GM19239 (cell line): ENCODE measurements around the gene PRKRIP1.
A peak's percentile ranks its signal among the peaks of the same experiment; 100 is the strongest.
"Not testable (repeated sequence)": the region's sequence is repeated elsewhere in the genome, so short reads cannot be mapped to it uniquely, and the experiment has no call there.

Experiments
- DNase-seq: peaks from one replicate; pipeline ENCODE4 v3.0.0; 2011; ENCODE audit warnings: low spot score; ENCODE audit not compliant: insufficient read length
- FAIRE-seq: peaks from 2 replicates; lab custom pipeline; 2011; peaks lifted over from hg19 to GRCh38; lab: Jason Lieb, UNC

The PRKRIP1 gene

DNA sequence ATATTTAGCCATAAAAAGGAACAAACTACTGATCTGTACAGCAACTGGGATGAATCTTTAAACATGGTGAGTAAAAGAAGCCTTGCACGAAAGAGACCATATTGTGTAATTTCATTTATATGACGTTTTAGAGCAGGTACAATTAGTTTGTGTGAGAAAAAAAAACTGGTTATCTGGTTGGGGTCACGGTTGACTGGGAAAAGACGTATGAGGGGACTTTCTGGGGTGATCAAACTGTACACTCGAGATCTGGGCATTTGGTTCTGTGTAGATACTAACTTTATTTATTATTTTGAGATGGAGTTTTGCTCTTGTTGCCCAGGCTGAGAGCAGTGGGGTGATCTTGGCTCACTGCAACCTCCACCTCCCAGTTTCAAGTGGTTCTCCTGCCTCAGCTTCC, 4.2 kb downstream of the PRKRIP1 start:
- FAIRE-seq (no peak), DNase-seq (no peak)

DNA sequence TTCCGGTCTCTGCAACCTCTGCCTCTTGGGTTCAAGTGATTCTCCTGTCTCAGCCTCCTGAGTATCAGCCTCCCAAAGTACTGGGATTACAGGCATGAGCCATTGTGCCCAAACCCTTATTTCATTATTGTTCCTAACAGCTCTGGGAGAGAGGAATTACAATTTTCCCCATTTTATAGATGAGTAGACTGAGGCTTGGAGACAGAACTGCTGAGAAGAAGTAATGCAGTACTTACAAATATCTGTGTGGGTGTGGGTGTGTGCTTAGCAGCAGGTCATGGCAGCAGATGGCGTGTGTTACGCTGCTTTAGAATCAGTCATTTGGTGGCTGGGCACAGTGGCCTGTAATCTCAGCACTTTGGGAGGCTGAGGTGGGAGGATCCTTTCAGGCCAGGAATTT, 7.4 kb downstream of the PRKRIP1 start:
- FAIRE-seq (no peak), DNase-seq (no peak)

DNA sequence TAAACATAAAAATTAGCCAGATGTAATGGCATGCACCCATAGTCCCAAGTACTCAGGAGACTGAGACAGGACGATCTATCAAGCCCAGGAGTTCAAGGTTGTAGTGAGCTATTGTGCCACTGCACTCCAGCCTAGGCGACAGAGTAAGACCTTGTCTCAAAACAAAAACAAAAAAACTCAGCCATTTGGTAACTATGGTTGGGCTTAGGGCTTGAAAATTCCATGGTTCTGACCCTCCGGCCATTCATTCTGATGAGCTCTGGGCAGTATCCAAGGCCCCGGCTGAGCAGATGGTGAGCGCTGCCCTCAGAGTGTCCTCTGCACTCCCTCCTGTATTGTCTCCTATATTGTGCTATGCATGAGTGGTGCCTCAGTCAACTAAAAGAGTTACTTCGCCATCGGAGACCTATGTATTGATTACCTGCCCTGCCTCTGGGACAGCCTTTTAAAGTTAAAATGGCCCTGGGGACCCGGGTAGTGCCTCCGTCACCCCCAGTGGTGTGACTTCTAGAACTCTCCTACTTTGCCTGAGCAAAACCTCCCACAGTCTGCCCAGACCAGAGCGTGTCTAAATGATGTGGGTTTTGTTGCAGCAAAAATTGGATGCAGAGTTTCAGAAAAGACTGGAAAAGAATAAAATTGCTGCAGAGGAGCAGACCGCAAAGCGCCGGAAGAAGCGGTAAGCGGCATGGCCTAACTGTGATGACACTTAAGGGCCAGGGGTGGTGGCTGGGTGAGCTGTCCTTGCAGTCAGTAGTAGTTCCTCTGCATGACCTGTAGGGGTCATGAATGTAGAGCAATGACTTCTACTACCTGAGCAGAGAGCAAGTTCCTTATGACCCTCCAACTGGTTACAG, 8.1 kb downstream of the PRKRIP1 start:
- FAIRE-seq: peak; percentile 91
- peak; percentile 48 for DNase-seq

DNA sequence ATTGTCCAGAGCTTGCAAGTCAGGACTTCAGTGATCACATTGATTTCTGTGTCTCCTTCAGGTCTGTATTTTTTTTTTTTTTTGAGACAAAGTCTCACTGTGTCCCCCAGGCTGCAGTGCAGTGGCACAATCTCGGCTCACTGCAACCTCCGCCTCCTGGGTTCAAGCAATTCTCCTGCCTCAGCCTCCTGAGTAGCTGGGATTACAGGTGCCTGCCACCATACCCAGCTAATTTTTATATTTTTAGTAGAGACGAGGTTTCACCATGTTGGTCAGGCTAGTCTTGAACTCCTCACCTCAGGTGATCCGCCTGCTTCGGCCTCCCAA, 8.7 kb downstream of the PRKRIP1 start:
- DNase-seq, FAIRE-seq: not testable (repeated sequence)

GRCh38 chr7:102407910-102408309, 11.7 kb downstream of the PRKRIP1 start:
- FAIRE-seq (no peak), DNase-seq (no peak)

DNA sequence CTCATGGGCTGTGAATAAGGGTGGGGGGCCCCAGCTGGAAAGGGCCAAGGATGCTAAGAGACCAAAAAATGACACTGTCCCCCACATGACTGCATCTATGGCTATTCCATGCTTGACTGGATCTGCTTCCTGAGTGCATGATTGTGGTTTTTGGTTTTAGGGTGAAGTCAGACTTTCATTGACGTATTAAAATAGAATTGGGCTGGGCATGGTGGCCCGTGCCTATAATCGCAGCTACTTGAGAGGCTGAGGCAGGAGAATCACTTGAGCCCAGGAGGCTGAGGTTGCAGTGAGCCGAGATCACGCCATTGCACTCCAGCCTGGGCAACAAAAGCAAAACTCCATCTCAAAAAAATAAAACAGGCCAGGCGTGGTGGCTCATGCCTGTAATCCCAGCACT, 12.4 kb downstream of the PRKRIP1 start:
- not testable (repeated sequence) for FAIRE-seq, DNase-seq

DNA sequence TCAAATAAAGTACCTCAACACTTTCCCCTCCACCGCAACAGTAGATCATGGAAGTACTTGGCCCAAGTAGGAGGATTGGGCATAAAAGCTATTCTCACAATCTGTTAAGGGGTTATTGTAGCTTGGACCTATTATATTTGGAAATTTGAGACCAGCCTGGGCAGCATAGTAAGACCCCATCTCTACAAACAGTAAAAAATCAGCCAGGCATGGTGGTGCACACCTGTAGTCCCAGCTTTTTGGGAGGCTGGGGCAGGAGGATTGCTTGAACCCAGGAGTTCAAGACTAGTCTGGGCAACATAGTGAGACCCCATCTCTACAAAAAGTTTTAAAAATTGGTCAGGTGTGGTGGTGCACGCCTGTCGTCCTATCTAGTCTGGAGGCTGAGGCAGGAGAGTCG, 13.2 kb downstream of the PRKRIP1 start:
- FAIRE-seq (no peak), DNase-seq (no peak)

DNA sequence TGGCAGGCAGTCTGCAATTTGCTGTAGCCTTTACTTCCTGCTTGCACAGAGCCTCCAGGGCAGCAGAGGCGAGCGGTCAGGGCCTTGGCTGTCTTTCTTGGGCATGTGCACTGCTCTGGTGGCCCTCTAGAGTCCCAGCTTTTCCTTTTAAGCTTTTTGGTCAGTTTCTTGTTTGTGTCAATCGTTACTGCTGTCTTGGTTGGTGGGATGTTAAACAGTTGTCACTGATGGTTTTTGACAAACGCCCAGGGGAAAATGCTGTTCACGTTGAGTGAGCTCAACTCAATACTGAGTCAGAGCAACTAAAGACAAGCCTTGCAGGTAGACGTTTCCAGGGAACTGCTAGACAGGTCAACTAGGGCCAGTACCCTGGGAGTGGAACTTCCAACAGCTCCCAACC, 14.0 kb downstream of the PRKRIP1 start:
- FAIRE-seq (no peak), DNase-seq (no peak)

DNA sequence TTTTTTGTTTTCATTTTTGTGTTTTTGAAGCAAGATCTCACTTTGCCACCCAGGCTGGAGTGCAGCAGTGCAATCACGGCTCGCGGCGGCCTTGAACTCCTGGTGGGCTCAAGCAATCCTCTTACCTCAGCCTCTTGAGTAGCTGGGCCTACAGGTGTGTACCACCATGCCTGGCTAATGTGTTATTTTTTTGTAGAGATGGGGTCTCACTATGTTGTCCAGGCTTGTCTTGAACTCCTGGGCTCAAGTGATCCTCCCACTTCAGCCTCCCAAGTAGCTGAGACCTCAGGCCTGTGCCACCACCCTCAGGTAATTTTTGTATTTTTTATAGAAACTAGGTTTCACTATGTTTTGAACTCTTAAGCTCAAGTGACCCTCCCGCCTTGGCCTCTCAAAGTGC, 14.8 kb downstream of the PRKRIP1 start:
- DNase-seq (no peak), FAIRE-seq (no peak)

- no peak for DNase-seq
- peak; percentile 51 for FAIRE-seq
Observed at GRCh38 chr7:102412548-102412947, 16.4 kb downstream of the PRKRIP1 start.

- FAIRE-seq (no peak), DNase-seq (no peak)
Observed at GRCh38 chr7:102413091-102413490, 16.9 kb downstream of the PRKRIP1 start.

GRCh38 chr7:102413611-102414010, 17.4 kb downstream of the PRKRIP1 start:
- DNase-seq (no peak), FAIRE-seq (no peak)

DNA sequence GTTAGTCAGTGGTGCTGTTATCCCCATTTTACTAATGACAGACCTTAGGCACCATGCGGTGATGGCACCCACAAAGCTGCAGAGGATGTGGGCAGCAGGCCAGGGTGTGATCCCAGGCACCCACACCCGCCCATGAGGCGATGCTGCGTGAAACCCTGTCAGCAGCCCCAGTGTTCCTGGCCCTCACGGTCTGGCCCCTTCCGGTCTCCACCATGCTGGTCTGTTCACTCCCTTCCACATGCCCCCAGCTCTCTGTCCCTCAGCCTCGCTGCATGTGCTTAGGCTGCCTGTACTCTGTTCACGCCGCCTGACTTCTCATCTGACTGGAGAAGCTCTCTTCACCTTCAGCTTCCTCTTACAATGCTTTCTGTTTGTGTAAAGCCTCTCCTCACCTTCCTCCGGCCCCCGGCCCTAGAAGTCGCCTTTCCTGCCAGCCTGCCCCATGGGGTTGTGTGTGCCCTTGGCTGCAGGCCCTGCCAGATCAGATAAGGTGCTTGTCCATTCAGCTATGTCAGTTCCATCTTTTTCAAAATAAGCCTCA, 19.6 kb downstream of the PRKRIP1 start:
- no peak for DNase-seq
- FAIRE-seq: peak; percentile 90

- FAIRE-seq (no peak), DNase-seq (no peak)
Observed at GRCh38 chr7:102416406-102416805, 20.2 kb downstream of the PRKRIP1 start.

DNA sequence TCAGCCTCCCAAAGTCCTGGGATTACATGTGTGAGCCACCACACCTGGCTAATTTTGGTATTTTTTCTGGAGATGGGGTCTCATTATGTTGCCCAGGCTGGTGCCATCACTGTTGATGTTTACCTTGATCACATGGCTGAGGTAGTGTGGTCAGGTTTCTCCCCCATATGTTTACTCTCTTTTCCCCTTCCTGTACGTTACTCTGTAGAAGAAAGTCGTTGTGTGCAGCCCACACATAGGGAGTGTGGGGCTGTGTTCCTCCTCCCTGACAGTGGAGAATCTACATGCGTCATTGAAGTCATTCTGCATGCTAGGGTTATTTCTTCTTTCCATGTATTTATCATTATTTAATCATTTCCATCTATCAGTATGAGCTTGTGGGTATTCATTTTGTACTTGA, 20.9 kb downstream of the PRKRIP1 start:
- FAIRE-seq (no peak), DNase-seq (no peak)

- no peak for FAIRE-seq
- DNase-seq: no peak
Observed at GRCh38 chr7:102418592-102418991, 22.4 kb downstream of the PRKRIP1 start.

DNA sequence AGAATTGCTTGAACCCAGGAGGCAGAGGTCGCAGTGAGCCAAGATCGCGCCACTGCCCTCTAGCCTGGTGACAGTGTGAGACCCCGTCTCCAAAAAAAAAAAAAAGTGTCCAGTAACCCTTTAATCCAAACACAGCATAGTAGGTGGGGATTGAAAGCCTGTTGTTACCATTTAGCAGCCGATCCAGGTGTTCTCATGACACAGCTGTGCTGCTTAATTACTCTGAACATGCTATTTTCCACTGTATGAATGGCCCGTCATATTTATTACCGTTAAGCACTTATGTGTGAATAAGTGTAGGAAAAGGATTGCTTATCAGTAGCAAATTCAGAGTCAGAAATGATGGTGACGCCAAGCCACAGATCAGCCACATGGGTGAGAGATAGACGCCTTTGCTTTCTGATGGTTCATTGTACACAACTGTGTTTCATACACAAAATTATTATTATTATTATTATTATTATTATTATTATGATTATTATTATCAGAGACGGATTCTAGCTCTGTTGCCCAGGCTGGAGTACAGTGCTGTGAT, 25.6 kb downstream of the PRKRIP1 start:
- no peak for FAIRE-seq
- no peak for DNase-seq

DNA sequence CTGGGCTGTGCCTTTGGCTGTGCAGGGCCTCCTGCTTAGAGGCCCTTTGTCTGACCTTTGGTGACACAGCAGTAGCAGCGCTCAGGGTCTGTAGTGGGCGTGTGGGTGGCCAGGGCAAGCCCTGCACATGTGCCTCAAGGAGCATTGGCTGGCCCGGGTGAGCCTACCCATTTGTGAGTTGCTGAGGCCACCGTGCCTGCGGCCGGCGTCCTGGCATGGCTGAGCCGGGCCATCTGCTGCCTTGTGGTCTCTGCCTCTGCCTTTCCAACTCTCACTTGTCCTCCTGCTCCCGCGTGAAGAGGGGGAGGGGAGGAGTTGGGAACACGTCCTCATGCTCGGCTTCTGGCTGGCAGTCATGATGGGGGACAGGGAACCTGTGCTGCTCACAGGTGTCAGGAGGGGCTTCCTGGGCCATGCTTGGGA, 28.0 kb downstream of the PRKRIP1 start:
- FAIRE-seq (no peak), DNase-seq (no peak)

- FAIRE-seq (no peak), DNase-seq (no peak)
Observed at GRCh38 chr7:102424787-102425218, 28.6 kb downstream of the PRKRIP1 start.

DNA sequence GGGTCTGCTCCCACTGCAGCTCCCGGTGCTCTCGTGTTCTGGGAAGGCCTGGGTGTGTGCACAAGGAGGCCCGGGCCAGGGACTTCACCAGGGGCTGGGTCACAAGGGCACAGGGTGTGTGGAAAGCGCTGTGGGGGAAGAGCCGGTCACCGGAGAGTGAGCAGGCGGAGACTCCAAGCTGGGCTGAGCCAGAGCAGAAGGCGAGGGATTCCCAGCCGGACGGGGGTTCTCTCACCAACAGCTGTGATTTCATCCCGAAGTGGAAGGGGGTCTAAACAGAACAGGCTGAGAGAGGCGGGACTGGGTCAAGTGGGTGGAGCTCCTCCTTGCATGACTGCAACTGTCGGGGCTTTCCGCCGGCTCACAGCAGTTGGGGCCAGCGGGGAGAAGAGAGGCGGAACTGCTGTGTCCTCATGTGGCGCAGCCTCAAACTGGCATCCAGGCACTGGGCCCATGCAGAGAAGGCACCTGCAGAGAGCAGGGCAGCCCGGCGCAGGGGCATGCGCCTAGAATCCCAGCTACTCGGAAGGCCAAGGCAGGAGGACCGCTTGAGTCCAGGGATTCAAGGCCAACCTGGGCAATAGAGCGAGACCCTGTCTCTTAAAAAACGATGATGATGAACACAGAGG, 29.6 kb downstream of the PRKRIP1 start:
- DNase-seq: peak; percentile 57
- no peak for FAIRE-seq
